Activated effector memory CD4-positive, alpha-beta T cell treated with anti-CD3 and anti-CD28 coated beads, Interleukin-2, amount 50 U/mL, for 16 hours (primary cell): ENCODE results near the gene KCNH1.

Source experiments
- DNase-seq: peaks from one replicate; pipeline ENCODE4 v3.0.0-alpha.2; 2020

KCNH1 gene

DNA sequence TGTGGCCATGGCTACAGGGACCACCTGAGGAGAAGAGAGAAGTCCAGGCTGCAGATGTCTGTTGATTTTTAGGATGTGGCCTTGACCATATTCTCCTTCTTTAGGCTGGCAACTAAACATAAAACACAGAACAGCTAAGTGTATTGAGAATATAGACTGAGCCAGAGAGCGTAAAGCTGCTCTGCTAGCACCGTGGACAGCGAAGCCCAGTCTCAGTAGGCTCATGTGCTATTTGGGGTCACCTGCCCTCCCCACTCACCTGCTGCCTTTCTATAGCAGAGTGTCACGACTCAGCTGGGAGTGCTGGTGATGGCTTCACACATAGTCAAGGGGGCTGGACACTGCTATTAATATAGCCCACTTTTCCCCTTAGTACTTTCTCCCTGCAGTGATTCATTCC, 278.5 kb downstream of the KCNH1 start:
- no peak for DNase-seq

DNA sequence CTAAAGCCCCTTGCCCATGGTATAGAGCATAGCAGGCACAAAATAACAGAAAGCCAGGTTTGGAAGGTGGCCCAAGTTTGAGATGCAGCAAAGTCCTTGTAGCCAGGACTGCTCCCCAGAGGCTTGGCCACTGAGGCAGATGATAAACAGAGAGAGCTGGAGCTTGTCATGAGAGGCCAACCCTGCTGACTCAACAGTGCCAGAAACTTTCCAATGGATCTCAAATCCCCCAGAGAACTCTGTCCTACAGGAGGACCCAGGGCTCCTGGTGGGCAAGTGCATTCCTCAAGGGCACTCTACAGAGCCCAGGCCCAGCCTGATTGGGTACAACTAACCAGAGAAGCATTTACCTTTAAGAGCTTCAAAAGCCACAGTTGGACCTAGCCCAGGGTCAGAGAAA, 280.7 kb downstream of the KCNH1 start:
- no peak for DNase-seq

DNA sequence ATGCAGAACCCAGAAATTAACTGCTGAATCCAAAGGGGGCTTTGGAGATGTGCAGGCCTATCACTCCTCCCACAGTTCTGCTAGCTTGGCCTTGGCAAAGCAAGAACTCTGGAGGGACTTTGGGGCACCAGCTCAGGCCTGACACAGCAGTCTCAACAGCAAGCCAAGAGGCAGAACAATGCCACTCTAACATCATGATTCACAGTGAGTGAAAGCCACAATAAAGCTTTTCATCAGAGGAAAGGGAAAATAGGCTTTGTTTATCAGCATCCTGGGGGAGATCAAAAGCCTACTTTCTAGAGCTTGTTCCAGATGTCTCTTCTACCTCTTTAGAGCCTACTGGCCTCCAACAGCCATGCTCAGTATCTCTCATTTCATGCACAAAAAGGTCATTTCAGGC, 283.4 kb downstream of the KCNH1 start:
- DNase-seq, result no peak

DNA sequence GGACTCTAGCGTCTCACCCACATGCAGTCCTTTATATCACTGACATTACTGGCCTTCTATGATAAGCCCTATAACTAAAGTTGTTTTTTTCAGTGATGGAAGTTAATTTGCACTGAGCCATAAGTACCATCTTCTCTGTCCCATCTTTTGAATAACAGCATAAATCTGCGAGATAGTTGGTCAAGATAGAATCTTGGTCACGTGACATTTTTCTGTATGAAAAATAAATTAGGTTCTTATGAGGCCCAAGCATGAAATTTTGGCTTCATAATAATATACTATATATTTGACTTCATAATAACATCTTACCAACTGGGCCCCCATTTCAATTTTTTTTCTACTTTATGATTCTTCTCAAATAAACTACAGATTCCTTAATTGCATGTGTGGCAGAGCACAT, 285.5 kb downstream of the KCNH1 start:
- DNase-seq, result no peak

DNA sequence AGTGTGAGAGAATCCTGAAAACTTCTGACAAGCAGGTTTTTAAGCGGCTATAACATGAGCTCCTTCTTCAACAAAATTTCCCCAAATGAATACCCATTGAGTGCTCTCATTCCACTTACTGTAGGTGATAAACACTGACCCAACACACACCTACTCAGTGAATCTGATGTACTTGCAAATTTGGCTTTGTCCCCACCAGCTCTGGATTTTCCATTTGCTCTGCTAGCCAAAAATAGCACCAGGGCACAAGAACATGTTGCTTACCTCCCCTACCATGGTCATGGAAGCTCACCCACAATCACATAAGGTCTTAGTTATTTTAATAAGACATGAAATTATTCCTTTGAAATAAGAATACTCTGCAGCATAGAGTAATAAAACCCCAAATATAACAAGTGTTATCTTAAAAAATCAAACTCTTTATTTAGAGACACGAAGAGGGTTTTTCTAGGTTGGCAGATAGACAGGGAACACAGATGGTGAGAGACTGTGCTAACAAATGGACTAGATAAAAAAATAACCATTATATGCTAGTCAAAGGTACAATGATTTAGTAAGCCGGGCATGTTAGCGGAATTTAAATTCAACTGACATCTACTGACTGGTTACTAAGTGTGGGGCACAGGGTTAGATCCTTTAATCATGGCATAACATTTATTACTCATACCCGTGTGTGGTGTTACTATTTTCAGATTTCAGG, 291.9 kb downstream of the KCNH1 start:
- DNase-seq, result no peak

DNA sequence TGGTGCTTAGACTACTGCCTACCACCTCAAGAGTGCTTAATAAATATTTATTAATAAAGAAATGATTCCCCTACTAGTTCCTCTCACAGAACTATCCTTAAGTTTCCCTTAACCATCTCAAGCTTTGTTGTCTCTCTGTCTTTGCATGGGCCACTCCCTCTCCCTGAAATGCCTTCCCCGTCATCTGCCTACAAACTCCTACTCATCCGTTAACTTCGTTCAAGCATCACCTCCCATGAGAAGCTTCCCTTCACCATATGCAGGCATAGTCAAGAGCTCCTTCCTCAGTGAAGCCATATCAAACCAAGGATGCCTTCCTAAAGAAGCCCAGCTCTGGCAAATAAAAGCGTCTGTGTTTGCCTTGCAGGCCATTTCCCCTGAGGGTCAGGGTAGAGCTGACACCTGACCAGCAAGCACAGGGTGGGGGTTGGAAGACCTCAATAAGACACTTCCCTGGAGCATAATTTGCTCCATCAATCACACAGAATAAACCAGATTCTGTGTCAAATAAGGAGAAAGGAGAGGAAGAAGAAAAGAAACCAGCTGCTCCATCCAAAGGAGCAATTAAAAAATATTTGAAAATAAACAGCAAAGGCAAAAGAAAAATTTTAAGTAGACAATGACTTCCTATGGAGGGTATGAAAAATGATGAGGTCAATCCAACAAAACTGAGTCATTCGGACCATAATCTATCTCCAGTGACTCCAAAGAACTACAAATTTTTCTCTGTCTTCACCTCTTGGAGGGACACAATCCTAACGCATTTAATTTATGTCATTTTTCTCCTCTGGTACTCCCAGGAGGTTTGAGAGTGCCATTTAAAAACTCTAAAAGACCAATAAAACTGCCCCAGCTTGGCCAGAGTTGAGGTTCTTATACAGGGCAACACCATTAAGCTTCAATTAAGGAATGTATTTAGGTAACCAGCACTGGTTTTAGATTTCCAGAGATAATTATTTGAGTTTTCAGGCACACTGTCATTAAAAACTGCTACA, 303.6 kb downstream of the KCNH1 start:
- DNase-seq, result no peak

DNA sequence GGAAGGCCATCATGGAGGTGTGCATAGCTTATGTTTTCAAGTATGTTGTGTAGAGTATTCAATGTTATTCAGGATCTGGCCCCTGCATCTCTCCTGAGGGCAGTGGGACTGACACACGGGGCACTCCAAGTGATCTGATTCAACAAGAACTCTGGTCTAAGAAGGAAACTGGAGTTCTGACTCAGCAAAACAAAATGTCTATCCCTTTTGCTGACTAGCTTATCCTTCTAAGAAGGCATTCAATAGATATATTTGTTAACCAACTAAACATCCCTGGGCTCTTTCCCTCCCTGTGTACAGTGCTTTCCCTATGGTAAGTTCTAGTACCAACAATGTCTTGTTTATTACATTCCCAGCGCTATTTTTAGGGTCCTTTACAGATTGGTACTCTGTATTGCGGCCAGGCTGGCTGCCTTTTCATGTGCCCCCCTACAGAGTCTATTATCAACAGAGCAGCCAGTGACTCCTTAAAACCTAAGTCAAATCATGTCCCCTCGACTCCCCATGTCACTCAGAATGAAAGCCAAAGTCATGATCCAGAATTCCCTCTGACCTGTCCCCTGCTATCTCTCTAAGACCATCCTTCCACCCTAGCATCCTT, 304.9 kb downstream of the KCNH1 start:
- DNase-seq, result no peak

DNA sequence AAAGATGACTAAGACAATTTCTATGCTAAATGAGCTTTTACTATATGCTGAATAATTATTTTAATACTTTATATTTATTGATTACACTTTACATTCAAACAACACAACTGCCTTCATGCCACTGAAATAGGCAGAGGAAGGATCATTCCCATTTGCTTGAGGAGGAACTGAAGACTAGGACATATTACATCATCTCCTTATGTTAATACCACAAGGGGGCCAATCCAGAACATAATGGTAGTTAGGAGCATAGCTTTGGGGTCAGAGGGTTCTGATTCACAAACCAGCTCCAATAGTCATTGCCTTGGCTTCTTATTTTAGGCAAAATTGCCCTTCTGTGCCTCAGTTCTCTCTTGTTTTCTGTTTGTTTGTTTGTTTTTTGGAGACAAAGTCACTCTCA, 306.5 kb downstream of the KCNH1 start:
- no peak for DNase-seq

DNA sequence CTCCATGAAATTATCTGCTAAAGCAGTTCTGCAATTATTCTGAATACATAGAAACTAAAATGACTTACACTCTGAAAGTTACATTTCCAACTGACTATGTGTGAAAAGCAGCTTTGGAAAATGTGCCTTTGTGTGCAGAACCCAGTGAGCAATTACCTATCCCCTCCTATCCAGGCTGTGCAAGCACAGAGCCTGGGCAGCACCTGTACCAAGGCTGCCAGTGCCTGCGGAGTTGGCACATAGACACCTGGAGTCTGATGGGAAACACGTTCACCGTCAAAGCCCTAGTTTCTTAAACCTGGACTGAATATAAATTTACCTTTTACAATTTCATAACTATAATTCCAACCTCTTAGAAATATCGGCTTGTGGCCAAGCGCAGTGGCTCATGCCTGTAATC, 307.3 kb downstream of the KCNH1 start:
- no peak for DNase-seq

DNA sequence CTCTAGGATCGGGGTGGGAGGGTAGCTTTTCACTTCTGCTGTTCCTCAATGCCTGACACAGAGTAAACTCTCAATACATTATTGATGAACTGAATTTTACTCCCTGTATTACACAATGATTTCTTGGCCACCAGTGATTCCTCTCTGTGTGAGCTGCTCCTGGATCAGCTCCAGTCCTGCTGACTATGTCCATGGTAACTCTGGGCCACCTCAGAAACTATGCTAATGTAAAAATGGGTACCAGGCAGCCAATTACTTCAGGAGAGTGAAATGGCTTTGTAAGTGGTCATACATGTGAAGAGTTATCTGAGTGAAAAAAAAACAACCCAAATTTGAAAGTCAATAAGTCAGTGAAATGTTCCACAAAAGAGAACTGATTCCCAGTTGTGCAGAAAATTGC, 311.0 kb downstream of the KCNH1 start:
- no peak for DNase-seq

DNA sequence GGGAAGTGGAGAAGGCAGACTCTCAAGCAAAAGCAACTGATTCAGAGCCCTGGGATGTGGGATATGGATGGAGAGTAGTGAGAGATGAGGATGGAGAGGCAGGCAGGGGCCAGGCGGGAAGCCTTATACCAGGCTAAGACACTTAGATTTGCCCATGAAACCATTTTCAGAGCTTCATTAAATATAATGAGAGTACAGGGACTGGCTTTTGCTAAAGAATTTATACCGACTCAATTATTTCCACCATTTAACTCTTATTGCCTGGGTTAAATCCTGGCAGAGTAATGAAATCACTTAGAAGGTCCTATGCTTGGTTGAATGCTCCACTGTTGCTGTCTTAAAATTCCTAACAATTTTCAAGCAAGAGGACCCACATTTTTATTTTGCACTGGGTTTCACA, 311.7 kb downstream of the KCNH1 start:
- DNase-seq, result no peak

DNA sequence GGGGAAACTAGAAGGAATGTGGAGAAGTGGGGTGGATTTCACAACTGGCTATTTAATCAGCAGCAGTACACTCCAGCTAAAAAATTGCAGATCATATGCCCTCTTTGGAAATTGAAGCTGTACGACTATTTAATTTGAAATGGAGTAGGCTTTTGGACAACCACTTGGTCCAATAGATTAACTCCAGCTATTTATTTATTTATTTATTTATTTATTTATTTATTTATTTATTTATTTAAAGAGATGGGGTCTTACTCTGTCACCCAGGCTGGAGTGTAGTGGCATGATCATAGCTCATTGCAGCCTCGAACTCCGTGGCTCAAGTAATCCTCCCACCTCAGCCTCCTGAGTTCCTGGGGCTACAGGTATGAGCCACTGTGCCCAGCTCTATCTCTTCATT, 312.3 kb downstream of the KCNH1 start:
- DNase-seq, result no peak

DNA sequence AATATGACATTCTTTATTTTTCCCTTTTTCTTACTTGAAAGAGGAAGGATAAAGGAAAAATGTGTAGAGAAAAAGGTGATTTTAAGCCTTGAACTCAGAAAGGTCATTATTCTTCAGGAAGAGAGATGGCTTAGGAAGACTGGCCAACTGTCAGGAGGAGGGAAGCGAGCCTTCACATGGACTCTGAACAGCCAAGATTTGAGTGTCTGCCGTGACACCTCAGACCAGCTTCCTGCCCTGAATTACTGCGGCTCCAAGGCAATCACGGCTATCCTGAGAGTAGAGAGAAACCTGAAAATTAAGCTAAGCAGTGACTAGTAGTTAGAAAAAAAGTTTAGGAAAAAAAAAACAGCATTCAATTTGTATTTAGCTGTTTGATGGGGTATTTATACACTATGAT, 314.7 kb downstream of the KCNH1 start:
- no peak for DNase-seq

DNA sequence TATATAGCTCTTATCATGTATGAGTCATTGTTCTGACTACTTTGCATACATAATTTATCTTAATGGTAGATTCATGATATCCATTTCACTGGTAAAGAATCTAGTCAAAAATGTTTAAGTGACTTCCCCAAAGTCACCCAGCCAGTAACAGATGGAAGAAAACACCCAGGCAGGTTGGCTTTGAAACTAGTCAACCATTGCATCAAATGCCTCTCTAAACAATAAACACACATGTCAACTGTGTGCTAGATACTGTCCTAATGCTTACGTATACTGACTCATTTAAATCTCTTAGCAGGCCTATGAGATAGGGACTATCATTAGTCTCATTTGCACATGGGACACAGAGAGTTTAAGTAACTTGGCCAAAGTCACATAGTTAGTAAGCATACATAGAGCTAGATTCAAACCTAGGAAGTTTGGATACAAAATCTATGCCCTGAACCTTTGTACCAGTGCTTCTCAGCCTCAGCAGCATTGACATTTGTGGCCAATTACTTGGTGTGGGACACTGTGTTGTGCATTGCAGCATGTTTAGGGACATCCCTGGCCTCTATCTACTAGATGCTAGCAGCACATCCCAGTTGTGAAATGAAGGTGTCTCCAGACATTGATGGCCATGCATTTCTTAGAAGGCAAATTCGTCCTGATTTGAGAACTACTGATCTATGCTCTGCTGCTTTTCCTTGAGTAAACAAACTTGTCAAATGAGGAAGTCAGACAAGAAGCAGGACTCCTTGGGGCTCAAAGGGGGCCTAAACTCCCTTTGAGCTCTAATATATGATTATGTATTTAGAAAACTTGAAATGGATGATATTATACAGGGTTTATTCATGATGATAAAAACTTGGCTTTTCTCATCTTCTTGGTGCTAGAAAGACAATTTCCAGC, 316.3 kb downstream of the KCNH1 start:
- no peak for DNase-seq

DNA sequence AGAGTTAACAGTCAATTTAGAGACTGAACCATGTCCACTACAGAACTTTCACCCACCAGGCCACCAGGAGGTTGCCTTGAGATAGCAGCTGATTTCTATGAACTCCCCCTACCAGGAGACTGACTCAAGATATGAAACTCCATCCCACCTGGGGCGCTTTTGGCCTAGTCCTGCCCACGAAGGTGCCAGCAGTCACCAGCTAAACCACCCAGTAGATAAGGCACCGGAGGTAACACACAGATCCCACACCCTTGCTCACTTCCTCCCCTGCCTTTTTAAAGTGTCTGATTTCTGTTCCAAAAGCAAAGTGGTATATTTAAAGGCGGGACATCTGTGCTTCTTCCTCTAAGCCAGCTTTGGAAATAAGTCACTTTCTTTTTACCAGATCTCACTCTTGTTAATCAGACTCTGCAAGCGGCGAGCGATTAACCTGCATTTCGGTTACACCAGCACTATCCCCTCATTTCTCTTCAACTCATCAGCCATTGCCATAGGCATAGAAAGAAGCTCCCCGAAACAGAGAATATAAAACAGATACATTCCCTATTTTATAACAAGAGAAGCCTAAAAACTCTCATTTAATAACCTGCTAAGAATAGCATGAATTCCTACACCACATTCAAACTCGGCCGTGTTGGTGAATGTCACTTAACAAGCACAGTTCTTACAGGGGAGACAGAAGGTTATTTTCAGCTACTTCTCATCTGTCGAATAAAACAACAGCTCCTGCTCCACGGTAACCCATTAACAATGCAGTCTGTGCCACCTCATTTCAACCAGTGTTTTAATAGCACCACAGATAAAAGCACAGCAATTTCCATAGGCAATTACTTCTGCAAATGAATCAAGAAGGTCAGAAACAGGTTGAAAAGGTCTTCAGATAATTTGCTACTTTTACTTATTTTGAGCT, 318.1 kb downstream of the KCNH1 start:
- DNase-seq, result no peak

DNA sequence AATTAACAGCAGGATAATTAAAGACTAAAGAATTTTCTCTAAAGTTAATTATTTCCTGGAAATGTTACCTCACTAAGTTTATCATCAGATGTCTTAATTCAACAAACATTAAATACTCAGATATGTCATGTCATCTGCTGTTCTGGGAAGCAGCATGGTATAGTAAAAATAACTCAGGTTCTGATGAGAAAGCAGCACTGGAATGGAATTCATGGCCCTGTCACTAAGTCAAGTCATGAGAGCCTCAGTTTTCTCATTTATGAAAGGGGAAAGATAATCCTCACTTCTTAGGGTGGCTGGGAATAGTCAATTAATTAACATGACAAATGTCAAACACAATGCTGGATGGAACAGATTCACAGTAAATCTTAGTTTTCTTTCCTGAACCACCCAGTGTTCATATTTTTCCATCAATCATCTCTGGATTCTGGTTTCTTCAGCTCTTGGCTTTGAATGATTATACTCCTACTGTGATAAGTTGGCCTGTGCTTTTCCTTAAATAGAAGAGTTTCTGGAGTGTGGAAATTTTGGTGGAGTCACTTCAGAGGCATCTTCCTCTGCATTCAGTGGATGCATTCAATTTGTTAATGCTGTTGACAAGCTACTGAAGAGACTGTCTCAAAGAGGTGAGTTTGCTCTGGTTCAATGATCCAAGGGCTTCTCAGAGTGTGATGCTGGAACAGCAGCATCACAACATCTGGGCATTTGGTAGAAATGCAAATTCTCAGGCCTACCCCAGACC, 319.4 kb downstream of the KCNH1 start:
- DNase-seq, result no peak

DNA sequence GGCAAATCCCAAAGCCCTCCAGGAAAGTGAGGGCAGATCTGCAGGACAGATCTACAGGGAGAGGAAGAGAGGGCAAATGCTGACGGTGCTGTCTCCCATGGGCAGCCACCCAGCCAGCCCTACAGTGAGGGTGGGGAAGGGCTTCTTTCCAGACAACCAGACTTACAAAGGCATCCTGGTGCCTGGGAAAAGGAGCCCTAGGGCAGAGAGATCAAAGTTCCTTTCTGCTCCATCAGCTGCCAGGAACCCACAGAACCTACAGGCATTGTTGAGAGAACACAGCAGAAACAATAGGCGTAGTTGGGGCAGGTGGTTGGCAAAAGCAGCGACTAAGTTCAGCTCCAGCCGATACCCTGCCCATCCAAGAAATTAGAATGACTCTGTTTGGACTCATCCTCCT, 332.4 kb downstream of the KCNH1 start:
- no peak for DNase-seq

DNA sequence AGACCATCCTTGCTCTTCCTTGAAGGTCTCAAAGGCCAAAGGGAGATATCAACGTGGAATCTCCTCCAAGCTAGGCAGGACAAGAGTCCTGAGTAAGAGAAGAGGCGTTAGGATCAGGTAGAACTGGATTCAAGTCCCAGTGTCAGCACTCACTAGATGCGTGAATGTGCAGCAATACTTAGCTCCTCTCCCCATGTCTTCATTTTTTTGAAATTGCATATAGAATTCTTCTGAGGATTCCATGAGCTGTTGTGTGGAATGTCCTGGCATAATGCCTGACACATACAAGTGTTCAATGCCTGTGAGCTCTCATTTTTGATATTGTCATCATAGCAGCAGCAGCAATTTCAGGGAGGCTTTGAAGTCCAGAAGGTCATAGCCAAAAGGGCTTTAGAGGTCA, 333.2 kb downstream of the KCNH1 start:
- no peak for DNase-seq

DNA sequence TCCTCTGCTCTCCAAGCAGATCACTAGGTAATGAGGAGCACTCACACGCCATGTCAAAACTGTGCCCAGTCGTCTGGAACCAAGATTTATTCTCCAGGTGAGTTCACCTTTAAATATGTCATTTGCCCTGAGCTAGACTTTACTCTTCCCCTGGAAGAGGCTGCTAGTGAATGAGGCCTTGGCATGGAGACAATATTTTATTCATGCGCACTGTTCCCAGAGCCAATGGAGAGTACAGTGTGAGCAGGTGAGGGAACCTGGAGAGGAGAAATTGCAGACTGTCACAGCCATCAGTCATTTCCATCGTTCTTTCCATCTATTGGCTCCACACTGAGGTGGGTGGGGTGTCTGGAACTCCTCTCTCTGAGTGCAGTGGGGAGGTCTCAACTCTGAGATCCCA, 333.6 kb downstream of the KCNH1 start:
- no peak for DNase-seq

DNA sequence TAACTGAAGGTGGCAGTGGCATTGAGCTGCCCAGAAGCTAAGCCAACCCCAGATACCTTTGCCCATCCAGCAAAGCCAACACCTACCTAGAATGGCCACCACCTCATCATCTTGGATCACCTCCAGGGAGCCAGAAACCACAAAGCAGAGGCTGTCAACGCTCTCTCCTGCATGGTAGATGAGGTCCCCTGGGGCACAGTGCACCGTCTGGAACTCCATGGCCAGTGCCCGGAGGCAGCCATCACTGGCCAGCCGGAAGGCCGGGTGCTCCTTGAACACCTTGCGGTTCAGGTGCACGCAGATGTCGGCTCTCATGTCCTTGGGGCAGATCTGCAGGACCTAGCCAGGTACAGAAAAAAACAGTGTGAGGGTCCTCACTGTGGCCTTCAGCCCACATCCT, 336.5 kb downstream of the KCNH1 start:
- DNase-seq, result no peak

DNA sequence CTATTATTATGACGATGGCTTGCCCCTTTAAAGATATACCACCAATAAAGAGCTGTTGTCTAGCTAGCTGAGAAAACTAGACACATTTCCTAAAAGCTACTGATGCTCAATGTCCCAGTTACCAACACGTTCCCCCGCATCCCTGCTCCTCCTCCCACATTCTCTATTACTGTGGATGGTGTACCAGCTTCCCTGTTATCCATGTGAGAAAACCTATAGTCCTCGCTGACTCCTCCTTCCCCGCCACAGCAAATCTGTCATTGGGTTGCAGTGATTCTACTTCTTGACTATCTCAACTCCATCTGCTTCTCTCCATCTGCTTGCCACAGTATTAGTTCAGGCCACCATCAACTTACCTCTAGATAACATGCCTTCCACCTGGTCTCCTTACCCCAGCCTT, 337.5 kb downstream of the KCNH1 start:
- no peak for DNase-seq
